Spleen (tissue), 7 donors: Measurements from ENCODE around the gene SAMD3.

ENCODE experiments used
- POLR2A ChIP-seq, 3 donors: fragments of 450-650 bp; IDR thresholded peaks; one replicate each; pipeline ENCODE4 v1.5.1; 2017; ENCODE audit warnings: antibody characterized with exemption in 3 of 3, mild to moderate bottlenecking in 1 of 3
- POLR2AphosphoS5 ChIP-seq, 3 donors: sonication (generic); formaldehyde crosslinking; IDR thresholded peaks; one replicate each; pipeline ENCODE4 v1.5.1; 2017; ENCODE audit warnings: antibody characterized with exemption in 3 of 3
- TF ChIP-seq, protein P1 (sequence below), 11 experiments: fragments of 200-600 bp in 7 of 11; fragments of 450-650 bp in 4 of 11; sonication (generic) in 4 of 11; IDR thresholded peaks in 8 of 11; conservative IDR thresholded peaks in 3 of 11; 1 replicate in 7 of 11; 2 replicates in 4 of 11; pipeline versions ENCODE4 v1.4.0 to v1.8.0; 2016 to 2021; ENCODE audit warnings: antibody characterized with exemption in 11 of 11, inconsistent platforms in 4 of 11, mild to moderate bottlenecking in 1 of 11
- donor health status: DM: no; HTN: no; CAD: no; lungs with moderate emphysema.
- donor health status: DM: no; HTN: no; CAD: no.
- donor health status: DM: no; HTN: no; CAD: no.

DNA sequence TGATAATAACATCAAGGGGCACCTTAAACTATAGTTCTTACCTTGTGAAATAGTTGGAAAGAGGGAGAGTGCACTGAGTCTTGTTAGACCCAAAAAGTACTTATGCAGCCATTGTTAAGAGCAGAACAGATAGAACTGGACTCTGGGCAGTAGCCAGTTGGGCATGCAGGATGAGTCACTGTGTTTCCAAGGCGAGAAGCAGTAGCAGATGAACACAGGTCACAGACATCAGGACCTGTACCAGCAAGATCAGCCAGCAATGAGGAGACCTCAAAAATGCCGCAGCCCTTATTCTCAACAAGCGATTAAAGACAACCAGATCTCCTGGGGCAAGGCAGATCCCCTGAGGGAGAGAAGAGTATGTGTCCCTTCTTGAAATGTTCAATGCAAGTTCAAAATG lies 79.0 kb downstream of the SAMD3 start:
- TF ChIP-seq, protein P1, sequence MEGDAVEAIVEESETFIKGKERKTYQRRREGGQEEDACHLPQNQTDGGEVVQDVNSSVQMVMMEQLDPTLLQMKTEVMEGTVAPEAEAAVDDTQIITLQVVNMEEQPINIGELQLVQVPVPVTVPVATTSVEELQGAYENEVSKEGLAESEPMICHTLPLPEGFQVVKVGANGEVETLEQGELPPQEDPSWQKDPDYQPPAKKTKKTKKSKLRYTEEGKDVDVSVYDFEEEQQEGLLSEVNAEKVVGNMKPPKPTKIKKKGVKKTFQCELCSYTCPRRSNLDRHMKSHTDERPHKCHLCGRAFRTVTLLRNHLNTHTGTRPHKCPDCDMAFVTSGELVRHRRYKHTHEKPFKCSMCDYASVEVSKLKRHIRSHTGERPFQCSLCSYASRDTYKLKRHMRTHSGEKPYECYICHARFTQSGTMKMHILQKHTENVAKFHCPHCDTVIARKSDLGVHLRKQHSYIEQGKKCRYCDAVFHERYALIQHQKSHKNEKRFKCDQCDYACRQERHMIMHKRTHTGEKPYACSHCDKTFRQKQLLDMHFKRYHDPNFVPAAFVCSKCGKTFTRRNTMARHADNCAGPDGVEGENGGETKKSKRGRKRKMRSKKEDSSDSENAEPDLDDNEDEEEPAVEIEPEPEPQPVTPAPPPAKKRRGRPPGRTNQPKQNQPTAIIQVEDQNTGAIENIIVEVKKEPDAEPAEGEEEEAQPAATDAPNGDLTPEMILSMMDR (IDR thresholded peaks at IDR 0.05 in 8 of 11, conservative IDR thresholded peaks at IDR 0.05 in 3 of 11) = no peak
- TF ChIP-seq POLR2AphosphoS5 (IDR thresholded peaks at IDR 0.05) = no peak
- no peak for TF ChIP-seq POLR2A (IDR thresholded peaks at IDR 0.05)
